ENCODE results near the gene HFE.

Gene HFE

DNA sequence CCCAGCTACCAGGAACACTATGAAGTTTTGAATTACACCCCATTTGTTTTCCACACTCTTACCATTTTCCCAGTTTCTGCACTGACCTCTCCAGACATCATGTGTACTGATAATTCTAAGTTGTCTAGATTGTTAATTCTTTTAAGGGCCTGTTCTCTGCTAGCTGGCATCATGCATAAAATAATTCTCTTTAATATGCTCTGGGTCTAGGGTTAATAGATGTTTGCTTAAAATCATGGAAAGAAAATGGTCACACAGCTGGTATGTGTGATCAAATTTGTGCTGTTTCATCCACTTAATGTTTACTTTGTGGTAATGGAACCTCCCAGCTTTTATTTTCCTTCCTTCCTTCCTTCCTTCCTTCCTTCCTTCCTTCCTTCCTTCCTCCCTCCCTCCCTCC lies 49.1 kb downstream of the HFE start:
- no peak for DNase-seq (ENCODE audit: extremely low read depth, low read depth)
- H3K4me3 ChIP-seq (replicated peaks; ENCODE audit: low read depth, low read length) = no peak overlapping the region
- TF ChIP-seq CTCF (IDR thresholded peaks at IDR 0.05; ENCODE audit: low read depth, low read length, missing control alignments) = no peak

DNA sequence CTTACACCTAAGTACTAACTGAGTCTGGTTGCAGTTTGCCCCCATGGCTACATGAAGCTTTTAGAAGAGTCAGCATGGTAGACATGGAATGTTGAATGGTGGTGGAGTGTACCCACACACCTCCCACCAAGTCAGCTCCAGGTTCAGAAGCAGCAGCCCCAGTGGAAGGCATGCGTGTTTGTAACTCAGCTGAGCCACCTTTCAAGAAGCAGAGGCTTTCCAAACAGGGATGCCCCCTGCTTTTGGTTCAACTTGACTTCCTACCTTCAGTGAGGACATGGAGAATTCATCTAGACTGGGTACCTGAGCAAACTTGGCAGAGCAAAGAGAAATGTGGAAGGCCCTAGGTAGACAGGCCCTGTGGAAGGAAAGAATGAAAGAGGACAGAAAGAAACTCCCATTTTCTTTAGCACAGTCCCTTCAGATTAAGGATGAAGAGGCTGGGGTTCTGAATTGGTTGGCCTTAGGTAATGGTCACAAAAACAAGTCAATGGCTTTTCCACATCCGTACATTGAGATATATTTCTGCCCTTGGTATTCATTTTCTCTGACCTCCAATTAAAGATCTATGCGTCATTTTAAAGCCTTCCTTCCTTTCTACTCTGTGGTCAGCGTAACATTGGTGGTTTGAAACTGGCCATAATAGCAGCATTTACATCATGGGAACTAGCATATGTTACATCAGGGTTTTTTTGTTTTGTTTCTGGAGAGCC lies 53.2 kb downstream of the HFE start:
- H3K4me3 ChIP-seq (replicated peaks; ENCODE audit: low read depth, low read length) = no peak overlapping the region
- no peak for TF ChIP-seq CTCF (IDR thresholded peaks at IDR 0.05; ENCODE audit: low read depth, low read length, missing control alignments)
- DNase-seq (ENCODE audit: extremely low read depth, low read depth) = no peak

GRCh38 chr6:26140967-26141294 lies 53.7 kb downstream of the HFE start:
- H3K4me3 ChIP-seq (replicated peaks; ENCODE audit: low read depth, low read length) = no peak overlapping the region
- DNase-seq (ENCODE audit: extremely low read depth, low read depth) = no peak
- no peak for TF ChIP-seq CTCF (IDR thresholded peaks at IDR 0.05; ENCODE audit: low read depth, low read length, missing control alignments)

DNA sequence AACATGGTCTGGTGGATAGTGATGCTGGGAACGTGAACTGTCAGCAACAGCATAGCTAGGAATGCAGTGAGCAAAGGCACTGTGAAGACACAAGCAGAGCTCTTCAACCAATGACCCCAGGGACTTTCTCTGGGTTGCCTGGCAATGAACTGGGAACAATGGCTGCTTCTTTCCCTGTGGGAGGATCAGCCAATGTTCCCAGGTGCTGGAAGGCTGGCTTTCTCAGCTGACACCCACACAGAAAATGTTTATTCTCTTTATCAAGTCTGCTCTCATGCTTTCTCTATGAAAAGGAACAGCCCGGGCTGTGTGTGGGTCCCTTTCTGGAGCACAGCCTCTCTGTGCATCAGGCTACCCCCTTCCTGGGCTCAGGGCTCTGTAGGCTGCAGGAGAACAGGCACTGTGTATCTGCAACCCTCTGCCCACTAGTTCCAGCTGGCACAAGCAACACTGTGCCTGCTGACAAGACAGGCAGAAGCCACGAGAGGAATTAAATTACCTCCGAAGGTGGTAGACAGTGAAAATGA lies 54.2 kb downstream of the HFE start:
- no peak for TF ChIP-seq CTCF (IDR thresholded peaks at IDR 0.05; ENCODE audit: low read depth, low read length, missing control alignments)
- no peak for DNase-seq (ENCODE audit: extremely low read depth, low read depth)
- H3K4me3 ChIP-seq (replicated peaks; ENCODE audit: low read depth, low read length) = no peak overlapping the region

- no peak for DNase-seq (ENCODE audit: extremely low read depth, low read depth)
- TF ChIP-seq CTCF (IDR thresholded peaks at IDR 0.05; ENCODE audit: low read depth, low read length, missing control alignments) = no peak
These were observed 54.8 kb downstream of the HFE start for GRCh38 chr6:26142026-26142425.

More at GRCh38 chr6:26142026-26142425, 54.8 kb downstream of the HFE start:
- no peak overlapping the region for H3K4me3 ChIP-seq (replicated peaks; ENCODE audit: low read depth, low read length)
